Measurements from ENCODE around the gene HNRNPU. TPM values are rescaled to one million over a fixed set of nuclear protein-coding genes. Genes with fewer than 3 reads are reported as not detected.
A peak's percentile ranks its signal among the peaks of the same experiment; 100 is the strongest.

HNRNPU gene
- total and polyA plus RNA-seq, 2 of the 13 experiments (the other 11 are each of a cell fraction or from before 2014, with no cell fraction given), result 101 to 508 TPM

GRCh38 chr1:244864253-244865027, at the start of gene HNRNPU (continued):
- TF ChIP-seq PRDM15 (CRISPR knock-in tag; IDR thresholded peaks at IDR 0.05) (peak; percentile 21; the same call in 1 of the 2 replicates), PRDM4 (CRISPR knock-in tag; IDR thresholded peaks at IDR 0.05; ENCODE audit: borderline replicate concordance) (no peak), PRDM10 (CRISPR knock-in tag; IDR thresholded peaks at IDR 0.05; ENCODE audit: low read depth) (peak; percentile 59; the same call in 1 of the 2 replicates), ZNF30 (CRISPR knock-in tag; IDR thresholded peaks at IDR 0.05) (no peak), ZNF280D (CRISPR knock-in tag; IDR thresholded peaks at IDR 0.05) (peak; percentile 25; the same call in 1 of the 2 replicates), TRIM22 (IDR thresholded peaks at IDR 0.05) (no peak), SNAPC2 (CRISPR knock-in tag; IDR thresholded peaks at IDR 0.05) (no peak), SPEN (CRISPR knock-in tag; IDR thresholded peaks at IDR 0.05; ENCODE audit: low read depth) (peak; percentile 74; the same call in 1 of the 2 replicates), RFXAP (CRISPR knock-in tag; IDR thresholded peaks at IDR 0.05; ENCODE audit: borderline replicate concordance) (peak; percentile 87), ZNF501 (CRISPR knock-in tag; IDR thresholded peaks at IDR 0.05) (peak; percentile 49), FOXJ3 (CRISPR knock-in tag; IDR thresholded peaks at IDR 0.05; ENCODE audit: borderline replicate concordance) (no peak), KDM5B (CRISPR knock-in tag; IDR thresholded peaks at IDR 0.05; ENCODE audit: borderline replicate concordance) (peak; percentile 49; the same call in 1 of the 2 replicates)

All from HepG2 (cell line).